Measurements from ENCODE around the gene NNT. TPM values are rescaled to one million over a fixed set of nuclear protein-coding genes. Genes with fewer than 3 reads are reported as not detected.

Gene NNT
- total and polyA plus RNA-seq, 2 of the 13 experiments (the other 11 are each of a cell fraction or from before 2014, with no cell fraction given), result 21.1 to 58.0 TPM

GRCh38 chr5:43648499-43649124 is 45.6 kb downstream of the NNT start:
- H2AFZ ChIP-seq (ENCODE audit: low read length), result no peak overlapping the region
- in situ Hi-C loops (cut with HindIII; ENCODE audit: extremely low pct_ligation_motif_present, low pct_unique_long_range_greater_than_20kb) (loop anchor here (25.0 kb wide), 1 partner anchor 1139 kb away; no protein-coding TSS in a partner anchor), intact Hi-C loops (cut with micrococcal nuclease; ENCODE audit: unreplicated experiment) (no loop called here)
- FAIRE-seq (no peak), DNase-seq (ENCODE audit: low spot score) (no peak), ATAC-seq (no peak)
- TF ChIP-seq PRMT3 (CRISPR knock-in tag; IDR thresholded peaks at IDR 0.05; ENCODE audit: borderline replicate concordance, low read depth) (no peak), AKAP8 (CRISPR knock-in tag; IDR thresholded peaks at IDR 0.05) (no peak), DNMT1 (CRISPR knock-in tag; IDR thresholded peaks at IDR 0.05) (no peak), ZNF350 (CRISPR knock-in tag; IDR thresholded peaks at IDR 0.05; ENCODE audit: borderline replicate concordance, low read depth) (no peak), NFKBIZ (CRISPR knock-in tag; IDR thresholded peaks at IDR 0.05) (no peak)
- TF ChIP-seq, protein P1, sequence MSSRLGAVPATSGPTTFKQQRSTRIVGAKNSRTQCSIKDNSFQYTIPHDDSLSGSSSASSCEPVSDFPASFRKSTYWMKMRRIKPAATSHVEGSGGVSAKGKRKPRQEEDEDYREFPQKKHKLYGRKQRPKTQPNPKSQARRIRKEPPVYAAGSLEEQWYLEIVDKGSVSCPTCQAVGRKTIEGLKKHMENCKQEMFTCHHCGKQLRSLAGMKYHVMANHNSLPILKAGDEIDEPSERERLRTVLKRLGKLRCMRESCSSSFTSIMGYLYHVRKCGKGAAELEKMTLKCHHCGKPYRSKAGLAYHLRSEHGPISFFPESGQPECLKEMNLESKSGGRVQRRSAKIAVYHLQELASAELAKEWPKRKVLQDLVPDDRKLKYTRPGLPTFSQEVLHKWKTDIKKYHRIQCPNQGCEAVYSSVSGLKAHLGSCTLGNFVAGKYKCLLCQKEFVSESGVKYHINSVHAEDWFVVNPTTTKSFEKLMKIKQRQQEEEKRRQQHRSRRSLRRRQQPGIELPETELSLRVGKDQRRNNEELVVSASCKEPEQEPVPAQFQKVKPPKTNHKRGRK (CRISPR knock-in tag; IDR thresholded peaks at IDR 0.05), result no peak
- H3K79me2 ChIP-seq (ENCODE audit: insufficient read depth, low read length), result no peaks in the 10 kb centered on the region
- peaks cover 0 to 44% of the 10 kb centered on the region in 2 experiments; a peak in 3 of 5 replicates for H3K36me3 ChIP-seq (replicated peaks in 1 of 2; ENCODE audit: control insufficient read depth in 1 of 2, insufficient read depth in 2 of 2, low read length in 2 of 2)
- H3K4me3 ChIP-seq (replicated peaks in 1 of 3; ENCODE audit: insufficient read depth in 1 of 3, low read depth in 2 of 3, low read length in 3 of 3), result no peak overlapping the region
- no TSS peak for BruUV-seq (replicated peaks)
- WGBS (ENCODE audit: low lambda C conversion rate), result 93% methylated on average over 2 of the region's 2 CpGs
- no peaks in the 10 kb centered on the region for H3K9me3 ChIP-seq (ENCODE audit: low read length)
- H4K20me1 ChIP-seq (ENCODE audit: insufficient read depth, low read length), result no peaks in the 10 kb centered on the region
- H3K4me2 ChIP-seq (ENCODE audit: low read depth, low read length), result no peak overlapping the region
- POLR2A ChIA-PET, result no interaction called here
- no peak overlapping the region for H3K27ac ChIP-seq (ENCODE audit: extremely low read length, insufficient read depth, low read length)
- CTCF ChIA-PET (ENCODE audit: low intra/inter-chr PET ratio, low total read pairs), result no interaction called here
- no peaks in the 10 kb centered on the region for H3K27me3 ChIP-seq (ENCODE audit: control insufficient read depth in 1 of 2, insufficient read depth in 2 of 2, low read length in 2 of 2)
- no peak overlapping the region for H3K9ac ChIP-seq (ENCODE audit: insufficient read depth, low read depth, low read length)
- H3K4me1 ChIP-seq (ENCODE audit: insufficient read depth, low read length), result no peaks in the 10 kb centered on the region

DNA sequence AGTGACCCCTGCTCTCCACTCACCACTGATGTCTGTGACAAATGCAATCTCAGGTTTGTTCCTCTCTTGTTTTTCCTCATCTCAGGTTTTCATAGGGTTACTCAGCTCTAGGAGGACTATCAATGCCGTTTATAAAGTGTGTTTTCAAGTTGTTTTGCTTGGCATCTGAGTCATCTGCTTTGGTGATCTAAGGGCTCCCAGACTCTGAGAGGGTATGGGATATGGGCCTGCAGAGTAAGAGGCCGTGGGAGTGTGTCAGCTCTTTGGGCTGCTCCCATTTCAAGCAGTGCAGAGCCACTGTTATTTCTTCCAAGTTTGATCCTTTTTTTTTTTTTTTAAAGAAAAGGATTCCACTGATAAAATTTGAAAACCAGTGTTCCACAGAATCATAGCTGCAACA is 46.3 kb downstream of the NNT start:
- no TSS peak for BruUV-seq (replicated peaks)
- Histone ChIP-seq H3K4me2 (ENCODE audit: low read depth, low read length) (no peak overlapping the region), H3K36me3 (replicated peaks in 1 of 2; ENCODE audit: control insufficient read depth in 1 of 2, insufficient read depth in 2 of 2, low read length in 2 of 2) (peaks cover 0 to 44% of the 10 kb centered on the region in 2 experiments; a peak in 3 of 5 replicates), H3K79me2 (ENCODE audit: insufficient read depth, low read length) (no peaks in the 10 kb centered on the region), H3K9ac (ENCODE audit: insufficient read depth, low read depth, low read length) (no peak overlapping the region), H4K20me1 (ENCODE audit: insufficient read depth, low read length) (no peaks in the 10 kb centered on the region), H3K27me3 (ENCODE audit: control insufficient read depth in 1 of 2, insufficient read depth in 2 of 2, low read length in 2 of 2) (no peaks in the 10 kb centered on the region), H3K9me3 (ENCODE audit: low read length) (no peaks in the 10 kb centered on the region), H3K27ac (ENCODE audit: extremely low read length, insufficient read depth, low read length) (no peak overlapping the region), H3K4me1 (ENCODE audit: insufficient read depth, low read length) (no peaks in the 10 kb centered on the region), H3K4me3 (replicated peaks in 1 of 3; ENCODE audit: insufficient read depth in 1 of 3, low read depth in 2 of 3, low read length in 3 of 3) (no peak overlapping the region), H2AFZ (ENCODE audit: low read length) (no peak overlapping the region)
- intact Hi-C loops (cut with micrococcal nuclease; ENCODE audit: unreplicated experiment) (no loop called here), in situ Hi-C loops (cut with HindIII; ENCODE audit: extremely low pct_ligation_motif_present, low pct_unique_long_range_greater_than_20kb) (loop anchor here (25.0 kb wide), 1 partner anchor 1138 kb away; no protein-coding TSS in a partner anchor)
- 66% methylated on average over 2 of the region's 2 CpGs for WGBS (ENCODE audit: low lambda C conversion rate)
- TF ChIP-seq, protein P1 (CRISPR knock-in tag; IDR thresholded peaks at IDR 0.05), result no peak
- TF ChIP-seq ZNF260 (CRISPR knock-in tag; IDR thresholded peaks at IDR 0.05; ENCODE audit: borderline replicate concordance, low read depth) (no peak), TRIM22 (IDR thresholded peaks at IDR 0.05) (no peak)
- CTCF ChIA-PET (ENCODE audit: low intra/inter-chr PET ratio, low total read pairs), result no interaction called here
- DNase-seq (ENCODE audit: low spot score) (no peak), FAIRE-seq (no peak), ATAC-seq (no peak)
- POLR2A ChIA-PET, result no interaction called here

Measured in HepG2 (cell line).